Rectal smooth muscle tissue (tissue), 1 donor: ENCODE measurements around the gene MAN1C1.
"Not testable (repeated sequence)": the region's sequence is repeated elsewhere in the genome, so short reads cannot be mapped to it uniquely, and the experiment has no call there.

Source experiments
- H3K27ac ChIP-seq: one replicate; pipeline ENCODE4 v1.7.0; 2013; ENCODE audit warnings: low read depth, low read length, inconsistent platforms
- H3K27me3 ChIP-seq: one replicate; pipeline ENCODE4 v1.7.0; 2013; ENCODE audit warnings: low read length; ENCODE audit not compliant: control insufficient read depth, insufficient read depth
- H3K36me3 ChIP-seq: one replicate; pipeline ENCODE4 v1.7.0; 2013; ENCODE audit warnings: low read length; ENCODE audit not compliant: control insufficient read depth, insufficient read depth
- H3K4me1 ChIP-seq: one replicate; pipeline ENCODE4 v1.7.0; 2013; ENCODE audit warnings: low read length; ENCODE audit not compliant: control insufficient read depth, insufficient read depth
- H3K4me3 ChIP-seq: one replicate; pipeline ENCODE4 v1.7.0; 2013; ENCODE audit warnings: low read length
- H3K9ac ChIP-seq: one replicate; pipeline ENCODE4 v1.7.0; 2013; ENCODE audit warnings: low read length

MAN1C1 gene

GRCh38 chr1:25687221-25688017 lies 70.8 kb downstream of the MAN1C1 start:
- no peak overlapping the region for H3K9ac ChIP-seq
- H3K27ac ChIP-seq: no peak overlapping the region
- peaks cover 7% of the 10 kb centered on the region for H3K4me1 ChIP-seq
- H3K4me3 ChIP-seq: no peak overlapping the region
- H3K36me3 ChIP-seq: no peaks in the 10 kb centered on the region
- H3K27me3 ChIP-seq: no peaks in the 10 kb centered on the region

GRCh38 chr1:25688390-25689119 lies 72.0 kb downstream of the MAN1C1 start:
- Histone ChIP-seq H3K9ac (no peak overlapping the region), H3K27me3 (no peaks in the 10 kb centered on the region), H3K36me3 (no peaks in the 10 kb centered on the region), H3K4me1 (peaks cover 8% of the 10 kb centered on the region), H3K4me3 (no peak overlapping the region), H3K27ac (peak overlapping the region; percentile 12)

- Histone ChIP-seq H3K27ac (no peak overlapping the region), H3K4me3 (no peak overlapping the region), H3K9ac (no peak overlapping the region), H3K4me1 (peaks cover 20% of the 10 kb centered on the region), H3K27me3 (no peaks in the 10 kb centered on the region), H3K36me3 (no peaks in the 10 kb centered on the region)
Measured at GRCh38 chr1:25689686-25690381, 73.2 kb downstream of the MAN1C1 start.

DNA sequence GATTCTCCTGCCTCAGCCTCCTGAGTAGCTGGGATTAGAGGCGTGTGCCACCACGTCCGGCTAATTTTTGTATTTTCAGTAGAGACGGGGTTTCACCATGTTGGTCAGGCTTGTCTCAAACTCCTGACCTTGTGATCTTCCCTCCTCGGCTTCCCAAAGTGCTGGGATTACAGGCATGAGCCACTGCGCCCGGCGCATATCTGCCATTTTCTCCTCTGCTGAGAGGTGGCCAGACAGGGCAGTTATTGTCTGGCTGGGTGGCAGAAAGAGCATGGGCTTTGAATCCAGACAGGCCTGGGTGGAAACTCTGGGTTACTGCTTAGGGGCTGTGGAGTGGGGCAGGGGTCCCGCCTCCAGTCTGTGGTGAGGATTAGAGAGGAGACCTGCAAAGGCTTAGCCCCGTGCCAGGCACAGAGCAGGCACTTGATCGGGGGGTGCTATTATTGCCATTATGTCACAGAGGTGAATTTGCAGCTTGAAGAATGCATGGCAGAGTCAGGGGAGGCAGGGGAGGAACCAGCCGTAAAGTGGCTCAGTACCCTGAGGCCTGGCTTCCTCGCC lies 73.9 kb downstream of the MAN1C1 start:
- no peak overlapping the region for H3K9ac ChIP-seq
- H3K36me3 ChIP-seq: no peaks in the 10 kb centered on the region
- H3K27me3 ChIP-seq: no peaks in the 10 kb centered on the region
- peaks cover 25% of the 10 kb centered on the region for H3K4me1 ChIP-seq
- no peak overlapping the region for H3K4me3 ChIP-seq
- no peak overlapping the region for H3K27ac ChIP-seq

- Histone ChIP-seq H3K27ac (no peak overlapping the region), H3K4me1 (peaks cover 30% of the 10 kb centered on the region), H3K36me3 (no peaks in the 10 kb centered on the region), H3K27me3 (no peaks in the 10 kb centered on the region), H3K4me3 (no peak overlapping the region), H3K9ac (no peak overlapping the region)
Measured at GRCh38 chr1:25691211-25691610, 74.6 kb downstream of the MAN1C1 start.

- no peak overlapping the region for H3K4me3 ChIP-seq
- no peaks in the 10 kb centered on the region for H3K27me3 ChIP-seq
- no peak overlapping the region for H3K27ac ChIP-seq
- H3K4me1 ChIP-seq: peaks cover 30% of the 10 kb centered on the region
- no peaks in the 10 kb centered on the region for H3K36me3 ChIP-seq
- no peak overlapping the region for H3K9ac ChIP-seq
Measured at GRCh38 chr1:25692560-25692959, 76.0 kb downstream of the MAN1C1 start.

- Histone ChIP-seq H3K27ac (peak overlapping the region; percentile 85), H3K4me3 (no peak overlapping the region), H3K36me3 (no peaks in the 10 kb centered on the region), H3K9ac (no peak overlapping the region), H3K27me3 (no peaks in the 10 kb centered on the region), H3K4me1 (peaks cover 26% of the 10 kb centered on the region)
Measured at GRCh38 chr1:25694167-25695007, 77.8 kb downstream of the MAN1C1 start.

DNA sequence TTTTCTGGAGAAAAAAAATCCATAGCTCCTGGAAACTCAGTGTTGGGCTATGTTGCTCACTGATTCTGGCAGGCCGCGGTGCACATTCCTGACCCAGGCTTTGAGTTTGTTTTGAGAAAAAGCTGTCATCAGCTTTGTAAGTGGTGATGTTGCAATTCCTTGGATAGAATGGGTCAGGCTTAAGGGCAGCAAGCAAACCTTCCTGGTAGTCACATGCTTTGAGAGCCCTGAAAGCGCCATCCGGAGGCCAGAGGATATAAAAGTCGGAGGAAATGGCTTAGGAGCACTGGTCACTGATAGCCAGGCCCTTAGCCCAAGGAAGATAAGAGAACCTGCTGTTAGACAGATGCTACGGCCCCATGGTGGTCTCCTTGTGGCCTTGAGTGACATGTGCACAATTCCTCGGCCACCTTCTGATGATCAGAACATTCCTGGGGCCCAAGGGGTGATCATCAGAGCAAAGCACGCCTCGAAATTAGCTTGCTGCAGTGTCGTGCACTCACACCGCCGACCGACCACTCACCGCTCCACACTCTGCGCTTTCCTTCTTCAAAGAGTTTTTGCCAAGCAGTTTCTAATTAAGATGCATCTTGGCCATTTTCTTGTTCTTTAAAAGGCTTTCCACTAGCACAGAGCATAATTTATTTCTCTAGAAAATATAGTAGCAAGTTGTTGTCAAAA lies 78.6 kb downstream of the MAN1C1 start:
- Histone ChIP-seq H3K4me1 (peaks cover 34% of the 10 kb centered on the region), H3K4me3 (no peak overlapping the region), H3K27me3 (no peaks in the 10 kb centered on the region), H3K36me3 (no peaks in the 10 kb centered on the region), H3K9ac (no peak overlapping the region), H3K27ac (peak overlapping the region; percentile 85)

DNA sequence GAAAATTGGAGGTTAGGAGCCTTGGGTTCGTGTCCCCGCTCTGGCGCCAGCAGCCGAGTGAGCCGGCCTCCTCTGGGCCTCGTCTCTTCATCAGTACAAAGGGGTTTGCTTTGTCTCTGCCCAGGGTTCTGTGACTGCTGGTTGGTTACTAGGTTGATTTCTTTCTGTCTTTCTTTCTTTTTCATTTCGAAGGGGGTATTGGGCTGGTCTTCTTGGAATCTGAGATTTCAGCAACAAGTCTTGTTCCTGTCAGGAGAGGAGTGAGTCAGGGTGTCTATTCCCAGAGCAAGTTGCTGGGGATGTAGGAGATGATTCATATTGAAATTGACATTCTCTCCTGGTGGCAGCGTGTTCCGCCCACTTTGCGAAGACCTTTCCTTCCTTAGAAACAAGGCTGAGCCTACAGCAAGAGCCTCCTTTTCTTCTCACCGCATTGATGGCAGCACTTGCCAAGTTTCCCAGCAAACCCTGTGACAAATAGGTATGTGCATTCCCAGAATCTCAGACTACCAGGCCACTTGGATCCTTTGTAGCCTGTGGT lies 79.2 kb downstream of the MAN1C1 start:
- H3K4me3 ChIP-seq: no peak overlapping the region
- peak overlapping the region; percentile 85 for H3K27ac ChIP-seq
- no peaks in the 10 kb centered on the region for H3K27me3 ChIP-seq
- peaks cover 40% of the 10 kb centered on the region for H3K4me1 ChIP-seq
- no peaks in the 10 kb centered on the region for H3K36me3 ChIP-seq
- no peak overlapping the region for H3K9ac ChIP-seq

GRCh38 chr1:25696643-25697042 lies 80.1 kb downstream of the MAN1C1 start:
- H3K4me3 ChIP-seq, H3K27me3 ChIP-seq, H3K36me3 ChIP-seq, H3K9ac ChIP-seq, H3K27ac ChIP-seq: not testable (repeated sequence)
- H3K4me1 ChIP-seq: peaks cover 47% of the 10 kb centered on the region
